Tibial nerve (tissue), 4 donors: ENCODE results near the gene MRC1.

ENCODE experiments used
- CTCF ChIP-seq, 5 experiments: fragments of 200-600 bp in 3 of 5; fragments of 450-650 bp in 2 of 5; sonication (generic) in 3 of 5; IDR thresholded peaks; one replicate each; pipeline ENCODE4 v1.5.1; 2016 to 2019; ENCODE audit warnings: antibody characterized with exemption in 5 of 5, mild to moderate bottlenecking in 3 of 5, moderate library complexity in 2 of 5
- EP300 ChIP-seq, 2 donors: sonication (generic); formaldehyde crosslinking; IDR thresholded peaks; one replicate each; pipeline ENCODE4 v1.6.1; 2017; ENCODE audit warnings: antibody characterized with exemption in 2 of 2, mild to moderate bottlenecking in 1 of 2

DNA sequence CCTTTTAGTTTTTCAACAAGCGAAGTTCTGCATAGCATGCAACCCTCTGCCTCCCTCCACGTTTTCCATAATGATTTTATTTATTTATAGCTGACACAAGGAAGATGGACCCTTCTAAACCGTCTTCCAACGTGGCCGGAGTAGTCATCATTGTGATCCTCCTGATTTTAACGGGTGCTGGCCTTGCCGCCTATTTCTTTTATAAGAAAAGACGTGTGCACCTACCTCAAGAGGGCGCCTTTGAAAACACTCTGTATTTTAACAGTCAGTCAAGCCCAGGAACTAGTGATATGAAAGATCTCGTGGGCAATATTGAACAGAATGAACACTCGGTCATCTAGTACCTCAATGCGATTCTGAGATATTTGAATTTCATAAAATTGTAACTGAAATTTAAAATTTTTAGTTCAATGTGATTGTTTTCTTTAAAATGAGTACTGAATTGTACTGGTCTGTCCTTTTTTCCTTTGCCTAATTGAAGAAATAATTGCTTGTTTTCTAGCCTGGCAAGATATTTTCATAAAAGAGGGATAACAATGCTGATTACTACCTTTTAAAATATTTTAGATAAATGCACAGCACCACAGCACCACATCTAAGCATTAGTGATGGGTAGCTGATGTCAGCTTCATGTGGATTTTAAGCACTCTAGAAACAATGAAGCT is 101.1 kb downstream of the MRC1 start:
- TF ChIP-seq CTCF (IDR thresholded peaks at IDR 0.05) (peak; percentile 25 to 56 (median 48)), EP300 (IDR thresholded peaks at IDR 0.05) (no peak)
